ENCODE data around the gene IGLL5. TPM values are rescaled to one million over a fixed set of nuclear protein-coding genes. Genes with fewer than 3 reads are reported as not detected.

The IGLL5 gene
- total RNA-seq, 6 experiments from 2014 or later, result not detected

DNA sequence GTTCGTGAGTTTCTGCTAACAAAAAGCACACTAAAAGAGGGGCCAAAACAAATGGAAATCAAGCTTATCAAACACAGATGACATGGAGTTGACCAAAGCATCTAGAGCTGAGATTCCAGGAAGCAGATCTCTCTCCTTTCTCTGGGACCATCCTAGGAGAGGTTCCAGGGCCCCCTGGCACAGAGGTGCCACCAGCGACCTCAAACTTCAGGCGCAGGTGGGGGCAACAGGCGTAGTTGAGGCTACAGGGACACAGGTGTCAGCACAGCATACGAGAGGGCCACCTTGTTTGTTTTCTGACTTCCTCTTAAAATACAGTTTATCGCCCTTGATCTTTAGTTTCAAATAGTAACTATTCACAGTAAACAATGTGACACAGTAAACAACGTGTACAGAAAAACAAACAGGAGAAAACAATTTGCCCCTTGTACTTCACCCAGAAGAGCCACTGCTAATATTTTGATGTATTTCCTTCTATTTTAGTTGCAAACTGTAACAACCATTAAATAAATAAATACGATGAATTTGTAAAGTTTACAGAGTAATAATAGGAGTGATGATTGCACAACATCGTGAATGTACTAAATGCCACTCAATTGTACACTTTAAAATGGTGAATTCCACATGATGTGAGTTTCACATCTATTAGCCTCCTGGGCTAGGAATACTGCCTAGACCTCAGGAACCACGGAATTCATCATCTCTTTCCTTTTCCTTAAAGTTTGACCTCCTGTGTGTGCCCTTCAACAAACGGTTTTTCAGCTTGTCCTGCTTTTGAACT lies 52.2 kb downstream of the IGLL5 start:
- no peak overlapping the region for H3K27ac Mint-ChIP-seq
- peaks cover 16% of the 10 kb centered on the region for H3K27me3 Mint-ChIP-seq (ENCODE audit: insufficient read depth)
- H3K9me3 Mint-ChIP-seq, result no peaks in the 10 kb centered on the region
- no peak overlapping the region for H3K4me3 Mint-ChIP-seq
- H3K4me1 Mint-ChIP-seq (ENCODE audit: low read depth), result no peaks in the 10 kb centered on the region
- DNase-seq, result no peak
- TF ChIP-seq, protein P1, sequence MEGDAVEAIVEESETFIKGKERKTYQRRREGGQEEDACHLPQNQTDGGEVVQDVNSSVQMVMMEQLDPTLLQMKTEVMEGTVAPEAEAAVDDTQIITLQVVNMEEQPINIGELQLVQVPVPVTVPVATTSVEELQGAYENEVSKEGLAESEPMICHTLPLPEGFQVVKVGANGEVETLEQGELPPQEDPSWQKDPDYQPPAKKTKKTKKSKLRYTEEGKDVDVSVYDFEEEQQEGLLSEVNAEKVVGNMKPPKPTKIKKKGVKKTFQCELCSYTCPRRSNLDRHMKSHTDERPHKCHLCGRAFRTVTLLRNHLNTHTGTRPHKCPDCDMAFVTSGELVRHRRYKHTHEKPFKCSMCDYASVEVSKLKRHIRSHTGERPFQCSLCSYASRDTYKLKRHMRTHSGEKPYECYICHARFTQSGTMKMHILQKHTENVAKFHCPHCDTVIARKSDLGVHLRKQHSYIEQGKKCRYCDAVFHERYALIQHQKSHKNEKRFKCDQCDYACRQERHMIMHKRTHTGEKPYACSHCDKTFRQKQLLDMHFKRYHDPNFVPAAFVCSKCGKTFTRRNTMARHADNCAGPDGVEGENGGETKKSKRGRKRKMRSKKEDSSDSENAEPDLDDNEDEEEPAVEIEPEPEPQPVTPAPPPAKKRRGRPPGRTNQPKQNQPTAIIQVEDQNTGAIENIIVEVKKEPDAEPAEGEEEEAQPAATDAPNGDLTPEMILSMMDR (IDR thresholded peaks at IDR 0.05), result no peak
- no peaks in the 10 kb centered on the region for H3K36me3 Mint-ChIP-seq (ENCODE audit: low read depth)

- no peak overlapping the region for H3K4me3 Mint-ChIP-seq
- peaks cover 14% of the 10 kb centered on the region for H3K27me3 Mint-ChIP-seq (ENCODE audit: insufficient read depth)
- no peaks in the 10 kb centered on the region for H3K4me1 Mint-ChIP-seq (ENCODE audit: low read depth)
- no peaks in the 10 kb centered on the region for H3K36me3 Mint-ChIP-seq (ENCODE audit: low read depth)
- H3K9me3 Mint-ChIP-seq, result no peaks in the 10 kb centered on the region
- no peak overlapping the region for H3K27ac Mint-ChIP-seq
- TF ChIP-seq, protein P1 (IDR thresholded peaks at IDR 0.05), result no peak
- no peak for DNase-seq
Observed at GRCh38 chr22:22940961-22941605, 53.5 kb downstream of the IGLL5 start.

DNA sequence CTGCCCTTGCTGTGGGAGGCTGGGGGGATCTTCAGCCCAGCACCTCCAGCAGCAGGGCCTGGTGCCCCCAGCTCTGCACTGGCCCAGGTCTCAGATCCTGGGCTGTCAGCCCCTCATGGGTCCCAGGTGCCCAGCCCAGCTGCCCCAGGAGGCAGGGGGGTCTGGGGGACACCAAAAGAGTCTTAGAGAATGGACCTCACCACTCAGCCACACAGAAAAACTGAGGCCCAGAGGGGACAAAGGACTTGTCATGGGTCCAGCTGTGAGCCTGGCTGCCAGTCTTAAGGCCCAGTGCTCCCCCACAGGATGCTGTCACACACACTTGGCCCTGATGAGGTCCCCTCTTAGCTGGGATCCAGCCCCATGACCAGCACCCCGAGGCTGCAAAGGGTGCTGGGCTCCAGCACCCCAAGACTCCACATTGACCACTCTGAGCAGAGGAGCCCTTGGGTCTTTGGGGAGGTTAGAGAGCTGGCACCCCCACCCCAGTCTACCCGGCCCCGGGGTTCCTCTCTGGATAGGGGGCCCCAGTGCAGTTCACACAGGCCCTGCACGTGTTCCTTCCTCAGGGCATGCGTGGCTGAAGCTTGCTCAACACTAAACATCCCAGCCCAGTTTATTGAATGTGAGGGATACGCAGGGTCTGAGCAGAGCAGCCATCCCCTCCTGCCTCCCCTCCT lies 54.4 kb downstream of the IGLL5 start:
- Mint-ChIP-seq H3K9me3 (no peaks in the 10 kb centered on the region), H3K27me3 (ENCODE audit: insufficient read depth) (peaks cover 16% of the 10 kb centered on the region), H3K4me1 (ENCODE audit: low read depth) (no peaks in the 10 kb centered on the region), H3K36me3 (ENCODE audit: low read depth) (no peaks in the 10 kb centered on the region), H3K27ac (no peak overlapping the region), H3K4me3 (no peak overlapping the region)
- DNase-seq, result no peak
- TF ChIP-seq, protein P1 (IDR thresholded peaks at IDR 0.05), result no peak

DNA sequence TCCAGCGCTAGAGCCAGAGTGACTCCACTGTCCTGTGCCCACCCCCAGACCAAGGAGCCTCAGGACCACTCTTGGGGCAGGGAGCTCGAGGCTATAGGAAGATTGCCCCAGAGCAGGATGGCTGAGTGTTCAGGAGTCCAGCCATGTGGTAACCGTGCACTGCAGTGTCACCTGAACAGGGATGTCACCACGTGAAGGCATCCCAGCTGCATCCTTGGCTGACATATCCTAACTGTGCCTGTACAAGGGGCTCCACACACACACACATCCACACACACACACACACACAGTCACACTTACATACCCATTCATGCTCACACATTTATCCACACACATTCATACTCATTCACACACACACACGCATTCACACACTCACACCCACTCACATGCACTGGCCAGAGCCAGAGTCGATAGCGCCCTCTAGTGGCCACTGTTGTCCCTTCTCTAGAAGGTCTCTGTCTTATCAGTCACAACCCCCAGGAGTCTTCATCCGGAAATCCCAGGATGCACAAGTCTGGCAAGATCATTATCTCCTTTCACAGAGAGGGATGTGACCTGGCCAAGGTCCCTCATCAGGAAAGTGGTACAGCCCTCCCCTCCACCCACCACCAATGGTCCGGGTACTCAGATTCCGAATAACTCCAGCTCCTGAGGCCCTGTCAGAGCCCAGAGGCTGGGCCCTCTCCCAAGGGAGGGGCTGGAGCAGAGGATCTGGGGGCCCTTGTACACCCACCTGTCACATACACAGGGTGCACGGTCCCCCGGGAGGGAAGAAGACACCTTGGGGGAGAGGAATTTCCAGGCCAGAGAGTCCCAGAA lies 55.1 kb downstream of the IGLL5 start:
- Mint-ChIP-seq H3K27me3 (ENCODE audit: insufficient read depth) (peaks cover 19% of the 10 kb centered on the region), H3K4me3 (no peak overlapping the region), H3K27ac (no peak overlapping the region), H3K36me3 (ENCODE audit: low read depth) (no peaks in the 10 kb centered on the region), H3K9me3 (no peaks in the 10 kb centered on the region), H3K4me1 (ENCODE audit: low read depth) (no peaks in the 10 kb centered on the region)
- peak; percentile 72 for DNase-seq
- TF ChIP-seq, protein P1 (IDR thresholded peaks at IDR 0.05), result peak; percentile 90
